ENCODE results near the gene CLCF1.
"Not testable (repeated sequence)": the region's sequence is repeated elsewhere in the genome, so short reads cannot be mapped to it uniquely, and the experiment has no call there.

Gene CLCF1

DNA sequence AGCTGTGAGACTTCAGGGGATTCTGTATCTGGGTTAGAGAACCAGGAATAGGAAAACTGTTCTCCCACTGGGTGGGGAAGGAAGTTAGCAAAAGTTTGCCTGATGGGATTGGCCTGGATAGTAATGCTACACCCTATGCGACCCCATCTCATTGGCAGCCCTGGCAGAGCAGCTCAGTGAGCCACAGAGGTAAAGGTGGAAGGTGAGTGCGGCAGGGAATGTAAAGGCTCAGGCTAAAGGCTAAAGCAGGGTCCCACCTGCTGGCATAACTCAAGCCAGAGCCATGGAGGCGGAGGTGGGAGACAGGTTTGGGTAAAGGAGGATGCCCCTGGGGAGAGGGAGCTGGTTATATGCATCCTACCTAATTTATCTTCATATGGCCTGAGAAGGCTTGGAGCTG lies 51.3 kb downstream of the CLCF1 start:
- DNase-seq (ENCODE audit: low spot score), result no peak

DNA sequence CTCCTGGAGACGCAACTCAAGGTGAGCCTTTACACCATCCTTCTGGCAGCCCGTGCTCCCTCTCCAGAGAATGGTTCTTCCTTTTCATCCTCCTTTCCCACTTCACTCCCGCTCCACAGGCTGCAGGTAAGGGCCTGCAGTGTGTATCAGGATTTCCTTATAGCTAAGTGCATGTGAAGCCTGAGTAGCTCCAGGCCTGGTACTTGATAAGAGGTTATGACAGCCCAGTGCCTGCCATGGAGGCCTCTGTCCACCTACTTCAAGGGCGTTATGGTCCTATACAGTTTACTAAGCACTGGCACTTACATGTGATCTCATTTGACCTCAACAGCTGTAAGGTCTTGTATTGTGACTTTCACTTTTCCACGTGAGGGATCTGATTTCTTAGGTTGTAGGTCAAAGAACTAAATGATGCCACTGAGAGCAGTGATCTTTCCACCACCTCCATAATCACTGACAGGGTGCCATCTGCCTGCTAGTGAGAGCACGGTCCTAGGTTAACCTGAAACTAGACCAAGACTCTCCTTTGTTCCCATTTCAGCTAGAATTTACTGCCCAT lies 52.0 kb downstream of the CLCF1 start:
- DNase-seq (ENCODE audit: low spot score), result no peak

GRCh38 chr11:67320691-67321090 lies 52.7 kb downstream of the CLCF1 start:
- DNase-seq (ENCODE audit: low spot score), result no peak

DNA sequence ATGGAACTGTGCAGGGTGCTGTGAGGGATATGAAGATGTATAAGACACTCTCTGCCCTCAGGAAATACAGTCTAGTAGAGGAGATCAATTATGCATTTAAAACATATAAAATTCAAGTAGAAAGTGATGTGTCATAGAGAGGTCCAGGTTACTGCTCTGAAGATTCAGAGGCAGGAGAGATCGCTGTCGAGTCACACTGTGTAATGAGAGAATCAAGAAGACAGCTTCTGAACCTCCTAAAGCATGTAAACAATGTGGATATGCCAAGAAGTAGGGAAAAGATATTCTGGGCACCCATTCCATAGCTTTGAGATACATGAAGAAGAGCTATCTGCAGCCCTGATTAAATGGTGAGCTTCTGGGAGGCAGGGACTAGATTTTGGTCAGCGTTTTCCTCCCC lies 53.4 kb downstream of the CLCF1 start:
- DNase-seq (ENCODE audit: low spot score), result no peak

DNA sequence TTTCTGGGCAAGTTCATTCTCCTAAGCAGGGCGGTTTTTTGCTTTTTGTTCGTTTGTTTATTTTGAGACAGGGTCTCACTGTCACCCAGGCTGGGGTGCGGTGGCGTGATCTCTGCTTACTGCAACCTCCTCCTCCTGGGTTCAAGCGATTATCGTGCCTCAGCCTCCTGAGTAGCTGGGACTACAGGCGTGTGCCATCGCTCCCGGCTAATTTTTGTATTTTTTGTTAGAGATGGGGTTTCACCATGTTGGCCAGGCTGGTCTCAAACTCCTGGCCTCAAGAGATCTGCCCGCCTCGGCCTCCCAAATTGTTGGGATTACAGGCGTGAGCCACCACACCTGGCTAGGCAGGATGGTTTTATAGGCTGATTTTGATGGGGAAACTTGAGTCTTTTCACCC lies 54.5 kb downstream of the CLCF1 start:
- DNase-seq (ENCODE audit: low spot score), result not testable (repeated sequence)

DNA sequence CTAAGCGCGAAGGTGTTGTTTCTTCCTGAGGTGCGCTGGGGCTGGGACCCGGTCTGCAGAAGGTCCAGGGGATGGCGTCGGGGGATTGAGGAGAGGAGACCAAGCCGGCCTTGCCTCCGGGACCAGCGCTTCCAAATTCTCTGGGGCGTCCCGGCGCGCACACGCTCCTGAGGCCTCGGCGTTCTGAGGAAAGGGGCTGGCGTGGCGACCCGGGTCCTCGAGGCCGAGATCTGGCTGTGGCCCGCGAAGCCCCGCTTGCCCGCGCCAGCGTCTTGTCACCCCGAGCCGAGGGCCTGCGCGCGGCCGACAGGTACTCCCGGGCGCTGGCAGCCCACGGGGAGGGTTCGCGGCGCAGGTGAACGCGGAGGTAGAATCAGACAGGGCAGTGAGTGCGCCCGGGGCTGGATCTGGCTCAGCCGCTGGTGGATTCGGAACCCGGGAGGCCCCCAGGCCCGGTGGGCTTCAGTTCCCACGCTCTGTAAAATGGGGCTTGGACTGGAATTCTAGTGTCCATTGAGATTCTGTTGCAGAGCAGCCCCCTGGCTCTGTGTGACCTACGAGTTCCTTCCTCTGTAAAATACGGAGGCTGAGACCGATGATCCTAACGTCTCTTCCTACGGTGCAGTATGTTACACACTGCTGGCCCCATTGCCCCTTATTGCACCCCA lies 55.4 kb downstream of the CLCF1 start:
- DNase-seq (ENCODE audit: low spot score), result no peak

GRCh38 chr11:67317205-67317887 lies 56.1 kb downstream of the CLCF1 start:
- DNase-seq (ENCODE audit: low spot score), result peak; percentile 98

DNA sequence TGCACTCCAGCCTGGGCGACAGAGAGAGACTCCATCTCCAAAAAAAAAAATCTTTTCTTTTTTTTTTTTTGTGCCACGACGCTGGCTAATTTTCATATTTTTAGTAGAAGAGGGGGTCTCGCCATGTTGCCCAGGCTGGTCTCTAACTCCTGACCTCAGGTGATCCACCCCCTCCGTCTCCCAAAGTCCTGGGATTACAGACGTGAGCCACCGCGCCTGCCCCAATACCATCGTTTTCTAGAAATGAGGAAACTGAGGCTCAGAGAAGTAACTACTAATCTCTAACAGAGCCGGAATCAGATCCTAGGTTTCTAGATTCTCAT lies 56.6 kb downstream of the CLCF1 start:
- no peak for DNase-seq (ENCODE audit: low spot score)

GRCh38 chr11:67315325-67315909 lies 58.0 kb downstream of the CLCF1 start:
- no peak for DNase-seq (ENCODE audit: low spot score)

GRCh38 chr11:67314218-67314617 lies 59.2 kb downstream of the CLCF1 start:
- DNase-seq (ENCODE audit: low spot score), result no peak

Measured in iPS-NIHi11 (cell line).